Adipose tissue (tissue), 3 donors: ENCODE data around the gene FEM1A. TPM values are rescaled to one million over a fixed set of nuclear protein-coding genes. Genes with fewer than 3 reads are reported as not detected.
A peak's percentile ranks its signal among the peaks of the same experiment; 100 is the strongest.
"Not testable (repeated sequence)": the region's sequence is repeated elsewhere in the genome, so short reads cannot be mapped to it uniquely, and the experiment has no call there.

ENCODE experiments used
- H3K27ac ChIP-seq: one replicate; pipeline ENCODE4 v1.5.1; 2013; ENCODE audit warnings: low read depth, low read length
- WGBS, 3 donors: extraction: QIAGEN DNeasy Blood & Tissue Kit; methylation state at CpG; one replicate each; pipeline ENCODE4 v1.1.7; 2013; 5-methylcytosine and 5-hydroxymethylcytosine counted together
- polyA plus RNA-seq, 3 donors: library from polyadenylated mRNA; stranded (reverse); fragments of 200-250 nt; gene quantifications; one replicate each; pipeline ENCODE4 v1.2.3, GENCODE V29; 2013
- donor health status: healthy with polysubstance abuse.
- donor health status: Bipolar disorder and iron deficiency.
- donor health status: healthy.

Gene FEM1A
- polyA plus RNA-seq, 3 donors, result 3.3 to 6.1 (median 5.5) TPM

DNA sequence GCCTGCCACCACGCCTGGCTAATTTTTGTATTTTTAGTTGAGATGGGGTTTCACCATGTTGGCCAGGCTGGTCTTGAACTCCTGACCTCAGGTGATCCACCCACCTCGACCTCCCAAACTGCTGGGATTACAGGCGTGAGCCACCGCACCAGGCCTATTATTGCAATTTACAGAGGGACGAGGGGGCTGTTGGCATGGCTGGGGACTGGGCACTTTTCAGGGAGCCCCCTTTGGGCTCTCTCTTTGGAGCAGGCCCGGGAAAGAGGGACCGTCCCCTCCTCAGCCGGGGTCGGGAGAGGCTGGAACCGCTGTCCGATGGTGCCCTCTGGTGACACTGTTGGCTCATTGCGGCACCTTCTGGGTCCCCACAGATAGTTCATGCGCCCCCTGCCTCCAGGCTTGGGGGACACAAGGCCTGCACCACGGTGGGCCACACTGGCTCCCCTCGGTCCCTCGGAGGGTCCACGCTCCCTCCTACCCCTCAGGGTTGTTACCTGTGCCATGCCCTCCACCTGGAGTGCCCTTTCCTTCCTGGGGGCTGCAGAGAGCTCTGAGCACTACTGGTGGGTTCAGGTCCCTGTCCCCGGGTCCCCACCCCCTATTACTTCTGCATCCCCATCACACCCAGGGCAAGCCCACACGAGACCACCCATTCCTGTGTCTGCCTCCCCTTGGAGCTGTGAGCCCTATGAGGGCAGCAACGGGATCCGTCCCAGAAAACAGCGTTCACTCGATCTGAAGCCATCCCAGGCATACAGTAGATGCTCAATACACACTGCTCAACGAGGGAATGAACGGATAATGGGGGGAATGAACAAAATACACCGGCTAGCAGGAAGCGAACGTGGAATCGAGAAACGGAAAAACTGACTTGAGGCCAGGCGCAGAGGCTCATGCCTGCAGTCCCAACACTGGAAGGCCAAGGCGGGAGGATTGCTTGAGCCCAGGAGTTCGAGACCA lies 12.5 kb downstream of the FEM1A start:
- WGBS, 3 donors, result 45 to 48% (median 46%) methylated on average over 33 of the region's 33 CpGs
- H3K27ac ChIP-seq, result no peak overlapping the region

DNA sequence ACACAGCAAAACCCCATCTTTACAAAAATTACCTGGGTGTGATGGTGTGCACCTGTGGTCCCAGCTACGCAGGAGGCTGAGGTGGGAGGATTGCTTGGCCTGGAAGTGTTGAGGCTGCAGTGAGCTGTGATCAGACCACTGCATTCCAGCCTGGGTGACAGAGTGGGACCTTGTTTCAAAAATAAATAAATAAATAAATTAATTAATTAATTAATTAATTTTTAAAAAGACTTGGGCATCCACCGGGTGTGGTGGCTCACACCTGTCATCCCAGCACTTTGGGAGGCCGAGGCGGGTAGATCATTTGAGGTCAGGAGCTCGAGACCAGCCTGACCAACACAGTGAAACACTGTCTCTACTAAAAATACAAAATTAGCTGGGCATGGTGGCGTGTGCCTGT lies 13.6 kb downstream of the FEM1A start:
- 95 to 100% (median 97%) methylated on average over 6 of the region's 6 CpGs for WGBS, 3 donors
- H3K27ac ChIP-seq, result not testable (repeated sequence)

DNA sequence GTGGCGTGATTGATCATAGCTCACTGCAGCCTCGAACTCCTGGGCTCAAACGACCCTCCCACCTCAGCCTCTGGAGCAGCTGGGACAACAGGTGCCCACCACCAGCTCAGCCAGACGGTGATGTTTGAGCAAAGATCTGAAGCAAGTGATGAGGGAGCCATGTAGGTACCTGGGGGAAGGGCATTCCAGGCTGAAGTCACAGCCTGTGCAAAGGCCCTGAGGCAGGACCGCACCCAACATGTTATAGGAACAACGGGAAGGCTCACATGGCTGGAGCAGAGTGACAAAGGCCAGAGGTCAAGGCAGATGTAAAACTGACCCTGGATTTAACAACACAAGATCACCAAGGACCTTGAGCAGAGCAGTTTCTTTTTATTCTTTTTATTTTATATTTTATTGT lies 14.8 kb downstream of the FEM1A start:
- 82 to 92% (median 90%) methylated on average over 6 of the region's 6 CpGs for WGBS, 3 donors
- H3K27ac ChIP-seq, result no peak overlapping the region

DNA sequence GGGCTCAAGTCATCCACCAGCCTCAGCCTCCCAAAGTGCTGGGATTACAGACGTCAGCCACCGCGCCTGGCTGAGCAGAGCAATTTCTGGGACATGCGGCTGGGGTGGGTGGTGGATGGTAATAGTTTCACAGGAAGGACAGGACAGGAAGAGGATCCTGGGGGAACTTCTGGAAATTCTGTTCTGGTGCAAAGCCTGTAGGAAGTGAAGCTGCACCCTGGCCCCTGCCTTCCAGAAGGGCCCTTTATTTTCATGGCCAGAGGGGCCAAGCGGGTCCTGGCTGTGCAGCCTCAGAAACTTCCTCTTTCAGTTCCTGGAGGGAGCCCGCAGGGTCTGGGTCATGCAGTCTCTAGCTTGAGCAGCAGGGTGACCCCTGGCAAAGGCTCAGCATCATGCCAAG lies 15.7 kb downstream of the FEM1A start:
- 51 to 74% (median 60%) methylated on average over 6 of the region's 6 CpGs for WGBS, 3 donors
- no peak overlapping the region for H3K27ac ChIP-seq

DNA sequence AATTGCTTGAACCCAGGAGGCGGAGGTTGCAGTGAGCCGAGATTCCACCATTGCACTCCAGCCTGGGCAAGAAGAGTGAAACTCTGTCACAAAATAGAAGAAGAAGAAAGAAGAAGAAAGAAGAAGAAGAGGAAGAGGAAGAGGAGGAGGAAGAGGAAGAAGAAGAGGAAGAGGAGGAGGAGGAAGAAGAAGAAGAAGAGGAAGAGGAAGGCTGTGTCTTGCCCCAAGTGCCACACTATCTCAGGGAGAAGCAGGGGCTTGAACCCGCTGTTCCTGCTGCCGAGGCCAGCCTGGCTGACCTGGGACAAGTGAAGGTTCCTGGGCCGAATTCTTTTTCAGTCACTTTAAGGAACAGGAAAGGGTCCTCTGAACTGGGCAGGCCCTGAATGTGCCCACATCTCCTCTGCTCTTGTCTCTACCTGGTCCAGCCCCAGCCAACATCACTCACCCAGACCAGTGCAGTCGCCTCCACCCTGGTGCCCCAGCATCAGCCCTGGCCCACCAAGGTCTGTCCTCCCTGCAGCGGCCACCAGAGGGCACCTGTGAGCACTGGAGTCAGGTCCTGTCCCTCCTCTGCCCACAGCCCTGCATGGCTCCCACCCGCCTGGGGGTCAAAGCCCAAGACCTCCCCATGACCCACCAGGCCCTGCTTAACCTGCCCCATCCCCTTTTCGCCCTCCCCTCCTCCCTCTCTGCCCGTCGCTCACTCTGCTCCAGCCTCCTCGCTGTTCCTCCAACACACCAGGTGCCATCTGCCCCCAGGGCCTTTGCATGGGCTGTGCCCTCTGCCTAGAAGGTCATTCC lies 20.0 kb downstream of the FEM1A start:
- no peak overlapping the region for H3K27ac ChIP-seq
- 63 to 64% (median 63%) methylated on average over 11 to 12 of the region's 12 CpGs for WGBS, 3 donors

DNA sequence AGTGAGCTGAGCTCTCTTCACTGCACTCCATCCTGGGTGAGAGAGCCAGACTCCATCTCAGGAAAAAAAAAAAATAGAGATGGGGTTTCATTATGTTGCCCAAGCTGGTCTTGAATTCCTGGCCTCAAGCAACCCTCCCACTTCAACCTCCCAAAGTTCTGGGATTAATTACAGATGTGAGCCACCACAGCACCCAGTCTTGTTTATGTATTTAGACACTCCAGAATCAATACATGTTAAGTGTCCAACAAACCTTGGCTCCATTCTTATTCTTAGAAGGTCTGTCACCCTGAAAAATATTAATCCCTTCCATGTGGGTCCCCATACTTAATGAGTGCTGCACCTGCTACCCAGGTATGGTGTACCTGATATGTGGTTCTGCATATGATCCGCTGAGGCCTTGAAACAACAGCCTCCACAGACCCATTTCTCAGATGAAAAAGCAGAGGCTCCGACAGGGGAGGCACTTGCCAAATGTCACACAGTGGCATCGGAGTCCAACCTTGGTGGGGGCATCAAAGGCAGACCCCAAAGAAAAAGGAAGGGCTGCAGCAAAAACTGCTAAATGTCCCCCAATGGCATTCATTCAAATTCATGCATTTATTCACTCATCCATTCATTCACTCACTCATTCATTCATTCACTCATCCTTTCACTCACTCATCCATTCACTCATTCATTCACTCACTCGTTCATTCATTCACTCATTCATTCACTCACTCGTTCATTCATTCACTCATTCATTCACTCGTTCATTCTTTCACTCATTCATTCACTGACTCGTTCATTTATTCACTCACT lies 23.3 kb downstream of the FEM1A start:
- WGBS, 3 donors, result 67 to 71% (median 70%) methylated on average over 7 of the region's 7 CpGs
- H3K27ac ChIP-seq, result no peak overlapping the region

DNA sequence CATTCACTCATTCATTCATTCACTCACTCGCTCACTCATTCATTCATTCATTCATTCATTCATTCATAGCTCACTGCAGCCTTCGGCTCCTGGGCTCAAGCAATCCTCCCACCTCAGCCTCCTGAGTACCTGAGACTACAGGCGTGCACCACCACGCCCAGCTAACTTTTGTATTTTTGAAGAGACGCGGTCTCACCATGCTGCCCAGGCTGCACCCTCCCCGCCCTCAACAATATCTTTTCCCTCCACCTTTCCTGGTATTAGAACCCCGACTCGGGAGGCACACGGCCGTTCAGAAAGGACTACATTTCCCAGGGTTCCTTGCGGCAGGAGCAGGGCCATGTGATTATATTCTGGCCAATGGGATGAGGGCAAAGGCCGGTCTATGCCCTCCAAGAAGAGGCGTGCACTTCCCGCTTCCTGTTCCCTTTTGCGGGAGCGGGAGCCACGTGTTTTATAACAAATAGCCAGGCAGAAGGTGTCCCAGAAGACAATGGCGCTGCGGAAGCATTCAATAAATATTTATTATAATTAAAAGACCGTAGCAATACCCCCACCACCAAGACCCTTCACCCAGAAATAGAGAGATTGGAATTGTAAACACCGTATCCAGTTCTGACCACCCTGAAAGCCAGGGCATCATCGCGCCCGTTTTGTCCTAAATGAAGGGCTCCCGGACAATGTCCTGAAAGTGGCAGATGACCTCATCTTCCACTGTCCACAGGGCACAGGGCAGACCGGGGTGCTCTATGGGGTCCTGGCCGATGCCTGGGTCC lies 24.1 kb downstream of the FEM1A start:
- WGBS, 3 donors, result 25 to 30% (median 27%) methylated on average over 28 of the region's 28 CpGs
- H3K27ac ChIP-seq, result no peak overlapping the region

DNA sequence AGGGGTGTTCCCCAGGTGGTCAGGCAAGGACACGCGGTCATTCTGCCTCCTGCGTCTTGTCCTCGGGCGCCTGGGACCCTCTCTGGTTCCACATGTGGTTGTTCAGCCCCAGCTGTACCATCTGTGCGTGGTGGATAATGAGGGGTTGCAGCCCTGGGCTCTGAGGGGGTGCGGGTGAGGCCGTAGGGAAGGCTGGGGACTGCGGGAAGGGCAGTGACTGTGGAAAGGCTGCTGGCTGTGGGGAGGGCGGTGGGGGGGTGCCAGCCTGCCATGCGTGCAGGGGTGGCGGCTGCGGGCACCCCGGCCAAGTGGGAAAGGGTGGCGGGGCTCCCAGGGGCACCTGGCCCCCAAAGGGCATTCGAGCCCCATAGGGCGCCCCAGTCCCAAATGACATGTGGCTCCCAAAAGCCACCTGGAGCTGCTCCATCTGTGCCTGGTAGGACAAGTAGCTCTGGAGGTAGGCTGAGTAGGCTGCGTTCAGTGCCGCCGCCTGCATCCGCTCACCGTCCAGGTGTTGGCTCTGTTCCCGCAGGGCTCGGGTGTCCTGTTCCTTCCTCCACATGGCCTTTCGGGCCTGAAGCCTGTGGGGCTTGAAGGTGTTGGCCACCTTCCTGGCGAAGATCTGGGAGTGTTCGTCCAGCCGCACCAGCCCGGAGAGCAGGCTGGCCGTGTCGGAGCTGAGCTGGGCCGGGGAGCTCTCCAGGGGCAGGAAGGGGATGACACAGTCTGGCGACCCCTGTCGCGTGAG lies 24.8 kb downstream of the FEM1A start:
- WGBS, 3 donors, result 89 to 95% (median 93%) methylated on average over 34 to 35 of the region's 35 CpGs
- H3K27ac ChIP-seq, result no peak overlapping the region

DNA sequence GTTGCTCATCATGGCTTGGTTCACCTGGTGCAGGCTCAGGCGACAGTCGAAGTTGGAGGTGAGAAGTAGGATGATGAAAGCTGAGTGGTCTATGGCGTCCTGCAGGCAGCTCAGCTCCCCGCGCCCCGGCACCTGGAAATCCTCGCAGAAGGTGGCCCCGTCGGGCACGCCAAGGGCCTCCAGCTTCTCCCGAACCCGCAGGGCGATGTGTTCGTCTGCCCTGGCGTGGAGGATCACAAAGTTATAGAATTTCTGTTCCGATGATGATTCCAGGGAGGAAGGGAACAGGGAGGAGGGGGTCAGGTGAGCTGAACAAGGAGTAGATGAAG lies 25.4 kb downstream of the FEM1A start:
- H3K27ac ChIP-seq, result no peak overlapping the region
- WGBS, 3 donors, result 92 to 97% (median 96%) methylated on average over 16 of the region's 16 CpGs

DNA sequence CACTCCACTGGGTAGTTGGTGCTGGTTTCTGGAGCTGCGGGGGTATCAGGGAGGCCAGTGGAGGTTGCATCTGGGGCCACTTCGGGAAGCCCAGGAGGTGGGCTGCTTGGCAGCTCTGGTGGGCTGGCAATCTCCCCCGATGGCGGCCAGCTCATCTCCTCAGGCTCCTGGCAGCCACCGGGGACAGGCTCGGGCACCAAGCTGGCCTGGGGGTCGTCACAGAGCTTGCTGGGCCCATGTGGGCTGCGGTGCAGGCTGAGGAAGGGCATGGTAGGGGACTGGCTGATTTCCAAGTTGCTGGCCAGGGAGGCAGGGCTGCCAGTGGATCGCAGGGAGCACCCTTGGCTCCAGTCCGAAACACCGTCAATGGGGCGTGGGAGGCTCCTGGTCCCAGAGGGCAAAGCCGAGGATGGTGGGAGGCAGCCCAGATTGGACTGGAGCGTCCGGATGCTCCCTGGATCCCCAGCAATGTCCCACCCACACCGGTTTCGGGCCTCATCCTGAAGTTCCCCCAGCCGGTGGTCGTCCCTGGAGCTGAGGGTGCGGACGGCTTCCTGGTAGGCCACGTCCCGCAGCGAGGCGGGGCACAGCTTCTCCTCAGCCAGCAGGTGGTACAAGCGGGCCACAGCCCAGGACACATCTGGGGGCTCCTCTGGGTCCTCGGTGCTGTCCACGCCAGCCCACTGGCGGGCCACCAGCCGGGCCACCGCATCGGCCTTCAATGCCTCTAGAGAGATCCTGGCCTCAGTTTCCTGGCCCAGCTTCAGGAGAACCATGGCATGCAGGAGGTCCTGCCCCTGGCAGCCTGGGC lies 26.1 kb downstream of the FEM1A start:
- no peak overlapping the region for H3K27ac ChIP-seq

DNA sequence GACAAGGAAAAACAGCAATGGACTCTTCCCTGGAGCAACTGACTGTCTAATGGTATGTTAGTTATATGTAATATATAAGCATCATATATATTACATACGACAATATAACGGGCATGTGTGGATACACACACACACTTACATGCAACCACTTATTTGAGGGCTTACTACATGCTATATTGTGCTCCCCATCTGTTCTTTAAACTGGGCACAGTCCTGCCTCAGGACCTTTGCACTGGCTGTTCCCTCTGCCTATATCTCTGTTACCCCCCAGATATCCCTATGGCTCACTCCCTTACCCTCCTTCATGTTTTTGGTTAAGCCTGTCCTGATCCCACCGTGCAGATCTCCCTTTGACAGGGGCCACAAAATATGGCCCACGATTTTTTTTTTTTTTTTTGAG lies 29.7 kb downstream of the FEM1A start:
- H3K27ac ChIP-seq, result no peak overlapping the region
- 72 to 95% (median 89%) methylated on average over 4 of the region's 4 CpGs for WGBS, 3 donors

More for the DNA sequence above, 26.1 kb downstream of the FEM1A start:
- 83 to 95% (median 90%) methylated on average over 27 to 32 of the region's 32 CpGs for WGBS, 3 donors

DNA sequence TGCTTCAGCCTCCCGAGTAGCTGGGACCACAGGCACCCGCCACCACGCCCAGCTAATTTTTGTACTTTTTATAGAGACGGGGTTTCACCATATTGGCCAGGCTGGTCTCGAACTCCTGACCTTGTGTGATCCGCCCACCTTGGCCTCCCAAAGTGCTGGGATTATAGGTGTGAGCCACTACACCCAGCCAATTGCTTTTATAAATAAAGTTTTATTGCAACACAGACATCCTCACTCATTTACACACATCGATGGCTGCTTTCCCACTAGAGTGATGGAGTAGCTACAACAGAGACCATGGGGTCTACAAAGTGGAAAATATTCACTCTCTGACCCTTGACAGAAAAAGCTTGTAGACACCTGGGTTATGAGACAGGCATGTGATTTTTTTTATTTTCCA lies 30.8 kb downstream of the FEM1A start:
- H3K27ac ChIP-seq, result not testable (repeated sequence)
- WGBS, 3 donors, result 94 to 97% (median 95%) methylated on average over 7 of the region's 7 CpGs

DNA sequence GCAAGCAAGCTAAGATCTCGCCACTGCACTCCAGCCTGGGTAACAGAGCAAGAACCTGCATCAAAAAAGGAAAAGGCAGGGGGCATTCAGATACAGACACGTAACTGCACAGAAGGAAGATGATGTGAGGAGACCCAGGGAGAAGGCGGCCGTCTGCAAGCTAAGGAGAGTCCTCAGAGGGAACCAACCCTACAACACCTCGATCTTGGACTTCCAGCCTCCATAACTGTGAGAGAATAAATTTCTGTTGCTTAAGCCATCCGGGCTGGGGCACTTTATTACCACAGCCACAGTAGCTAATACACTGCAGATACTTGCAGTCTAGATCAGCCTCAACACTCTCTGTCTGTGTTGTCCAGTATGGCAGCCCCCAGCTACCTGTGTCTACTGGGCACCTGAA lies 32.0 kb downstream of the FEM1A start:
- no peak overlapping the region for H3K27ac ChIP-seq
- 79 to 92% (median 85%) methylated on average over 6 of the region's 6 CpGs for WGBS, 3 donors

DNA sequence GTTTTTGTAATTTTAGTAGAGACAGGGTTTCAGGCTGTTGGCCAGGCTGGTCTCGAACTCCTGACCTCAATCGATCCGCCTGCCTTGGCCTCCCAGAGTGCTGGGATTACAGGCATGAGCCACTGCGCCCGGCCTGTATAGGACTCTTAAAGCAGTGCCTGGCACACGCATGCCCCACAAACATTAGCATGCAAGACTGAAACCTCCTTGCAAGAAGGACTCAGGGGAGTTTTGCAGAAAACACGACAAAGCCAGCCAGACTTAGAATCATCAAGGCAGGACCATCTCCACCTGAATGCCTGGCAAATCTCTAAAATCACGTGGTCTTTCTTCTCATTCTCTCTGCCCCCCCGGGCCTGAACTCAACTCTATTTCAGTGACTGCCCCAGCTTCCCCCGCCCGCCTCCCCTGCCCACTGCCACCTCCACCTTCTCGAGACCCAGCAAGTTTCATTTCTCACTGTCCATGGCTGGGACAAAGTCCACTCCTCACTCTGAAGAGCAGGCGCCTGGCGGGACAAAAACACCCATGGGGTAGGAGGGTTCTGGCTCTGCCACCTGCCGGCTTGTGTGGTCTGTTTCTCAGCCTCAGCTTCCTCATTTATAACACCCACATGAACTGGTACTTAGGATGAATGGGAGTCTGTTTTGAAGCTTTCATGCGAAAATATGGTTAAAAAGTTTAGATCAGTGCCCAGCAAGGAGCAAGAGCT lies 37.6 kb downstream of the FEM1A start:
- no peak overlapping the region for H3K27ac ChIP-seq
- WGBS, 3 donors, result 36 to 62% (median 58%) methylated on average over 16 of the region's 16 CpGs

DNA sequence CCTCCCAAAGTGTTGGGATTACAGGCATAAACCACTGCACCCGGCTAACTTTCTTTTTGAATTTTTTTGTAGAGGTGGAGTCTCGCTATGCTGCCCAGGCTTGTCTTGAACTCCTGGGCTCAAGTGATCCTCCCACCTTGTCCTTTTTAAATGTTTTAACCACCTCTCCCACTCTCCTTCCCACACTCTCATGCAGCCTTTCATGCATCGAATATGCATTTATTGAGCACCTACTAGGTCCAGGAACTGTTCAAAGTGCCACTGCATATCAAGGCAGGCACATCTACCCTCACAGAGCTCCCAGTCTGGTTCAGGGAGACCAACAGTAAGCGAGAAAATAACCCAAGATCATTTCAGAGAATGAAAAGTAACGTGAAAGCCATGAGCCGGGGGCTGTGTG lies 38.8 kb downstream of the FEM1A start:
- no peak overlapping the region for H3K27ac ChIP-seq
- WGBS, 3 donors, result 82 to 91% (median 89%) methylated on average over 6 of the region's 6 CpGs

DNA sequence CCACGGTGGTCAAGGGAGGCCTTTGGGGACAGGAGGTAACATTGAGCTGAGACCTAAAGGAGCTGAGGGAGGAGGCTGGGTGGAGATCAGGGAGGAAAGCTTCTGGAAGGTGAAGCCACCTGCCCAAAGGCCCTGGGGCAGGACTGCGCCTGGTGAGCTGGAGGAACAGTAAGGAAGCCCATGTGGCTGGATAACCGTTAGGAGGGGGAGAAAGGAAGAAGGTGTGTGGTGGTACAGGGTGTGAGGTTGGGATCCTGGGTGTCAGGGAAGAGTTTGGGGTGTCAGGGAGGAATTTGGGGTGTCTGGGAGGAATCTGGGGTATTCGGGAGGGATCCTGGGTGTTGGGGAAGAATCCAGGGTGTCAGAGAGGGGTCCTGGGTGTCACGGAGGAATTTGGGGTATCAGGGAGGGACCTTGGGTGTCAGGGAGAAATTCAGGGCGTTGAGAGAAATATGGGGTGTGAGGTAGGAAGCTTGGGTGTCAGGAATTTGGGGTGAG lies 39.3 kb downstream of the FEM1A start:
- H3K27ac ChIP-seq, result peak overlapping the region; percentile 85

More for the DNA sequence above, 39.3 kb downstream of the FEM1A start:
- WGBS, 3 donors, result 56 to 62% (median 60%) methylated on average over 6 of the region's 6 CpGs
